ENCODE data around the gene LVRN.
"Not testable (repeated sequence)": the region's sequence is repeated elsewhere in the genome, so short reads cannot be mapped to it uniquely, and the experiment has no call there.

Gene LVRN

GRCh38 chr5:115962239-115962564 is at the start of gene LVRN:
Gene LVRN, plus strand, starts transcription at chr5:115962475. Its CDS starts 143 bp downstream, at chr5:115962618.
- DNase-seq (ENCODE audit: low read depth): no peak

- not testable (repeated sequence) for DNase-seq (ENCODE audit: low read depth)
Measured at GRCh38 chr5:115913623-115914400, 48.5 kb upstream of the LVRN start.

GRCh38 chr5:115920171-115920725 is 42.0 kb upstream of the LVRN start:
- no peak for DNase-seq (ENCODE audit: low read depth)

- not testable (repeated sequence) for DNase-seq (ENCODE audit: low read depth)
Measured at GRCh38 chr5:115928578-115929407, 33.5 kb upstream of the LVRN start.

GRCh38 chr5:115930171-115930570 is 32.1 kb upstream of the LVRN start:
- DNase-seq (ENCODE audit: low read depth): not testable (repeated sequence)

GRCh38 chr5:115930630-115931337 is 31.5 kb upstream of the LVRN start:
- no peak for DNase-seq (ENCODE audit: low read depth)

GRCh38 chr5:115932991-115933390 is 29.3 kb upstream of the LVRN start:
- DNase-seq (ENCODE audit: low read depth): no peak

- no peak for DNase-seq (ENCODE audit: low read depth)
Measured at GRCh38 chr5:115934388-115934974, 27.8 kb upstream of the LVRN start.

GRCh38 chr5:115936031-115936430 is 26.2 kb upstream of the LVRN start:
- DNase-seq (ENCODE audit: low read depth): no peak

- no peak for DNase-seq (ENCODE audit: low read depth)
Measured at GRCh38 chr5:115939059-115939458, 23.2 kb upstream of the LVRN start.

- DNase-seq (ENCODE audit: low read depth): no peak
Measured at GRCh38 chr5:115940080-115940810, 22.0 kb upstream of the LVRN start.

GRCh38 chr5:115941051-115941675 is 21.1 kb upstream of the LVRN start:
- peak; percentile 66 for DNase-seq (ENCODE audit: low read depth)

GRCh38 chr5:115944501-115944900 is 17.8 kb upstream of the LVRN start:
- no peak for DNase-seq (ENCODE audit: low read depth)

GRCh38 chr5:115946655-115947054 is 15.6 kb upstream of the LVRN start:
- no peak for DNase-seq (ENCODE audit: low read depth)

- DNase-seq (ENCODE audit: low read depth): no peak
Measured at GRCh38 chr5:115947260-115947659, 15.0 kb upstream of the LVRN start.

- DNase-seq (ENCODE audit: low read depth): no peak
Measured at GRCh38 chr5:115948091-115948534, 14.2 kb upstream of the LVRN start.

- DNase-seq (ENCODE audit: low read depth): no peak
Measured at GRCh38 chr5:115949096-115949495, 13.2 kb upstream of the LVRN start.

GRCh38 chr5:115952588-115952987 is 9.7 kb upstream of the LVRN start:
- DNase-seq (ENCODE audit: low read depth): no peak

GRCh38 chr5:115954144-115954543 is 8.1 kb upstream of the LVRN start:
- DNase-seq (ENCODE audit: low read depth): no peak

GRCh38 chr5:115956957-115957356 is 5.3 kb upstream of the LVRN start:
- DNase-seq (ENCODE audit: low read depth): no peak
